ENCODE data around the gene OR10H2. TPM values are rescaled to one million over a fixed set of nuclear protein-coding genes. Genes with fewer than 3 reads are reported as not detected.

Gene OR10H2
- total and polyA plus RNA-seq, 2 donors (not counting 3 experiments of a cell fraction or from before 2014, with no cell fraction given) = not detected

DNA sequence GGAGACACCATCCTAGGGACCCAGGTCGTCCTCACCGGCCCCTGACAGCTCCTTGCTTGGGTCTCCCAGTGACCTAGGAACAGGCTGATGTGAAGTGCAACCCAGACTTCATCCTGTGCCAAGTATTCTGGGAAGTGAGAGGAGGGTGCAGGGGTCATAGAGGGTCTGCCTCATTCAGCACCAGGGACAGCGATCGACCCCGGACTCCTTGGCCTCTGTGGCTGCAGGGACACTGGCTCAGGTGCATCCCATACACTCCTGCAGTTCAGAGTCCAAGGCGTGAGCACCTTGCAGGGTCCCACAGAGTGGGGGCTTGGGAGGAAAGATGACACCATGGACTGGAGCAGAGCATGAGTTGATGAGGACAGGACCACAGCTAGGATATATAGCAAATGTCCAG is 10.0 kb upstream of the OR10H2 start:
- H3K4me2 ChIP-seq (ENCODE audit: insufficient read depth, low read length) = no peak overlapping the region
- dilution Hi-C loops (cut with MboI; ENCODE audit: extremely low pct_ligation_motif_present, low sequenced_read_pairs) = no loop called here
- no peak overlapping the region for H2AFZ ChIP-seq (ENCODE audit: low read depth, low read length)
- no peaks in the 10 kb centered on the region for H3K36me3 ChIP-seq (ENCODE audit: control insufficient read depth in 2 of 2, extremely low read depth in 1 of 2, insufficient read depth in 2 of 2, low read length in 2 of 2)
- ChIA-PET POLR2A (no interaction called here), CTCF (no interaction called here)
- H4K20me1 ChIP-seq (replicated peaks; ENCODE audit: control insufficient read depth, extremely low read depth, insufficient read depth, low read length) = no peaks in the 10 kb centered on the region
- no peaks in the 10 kb centered on the region for H3K4me1 ChIP-seq (ENCODE audit: control insufficient read depth, extremely low read depth, insufficient read depth, low read length)
- no peak for TF ChIP-seq FOS (IDR thresholded peaks at IDR 0.05; ENCODE audit: borderline replicate concordance, insufficient read depth, low read length)
- TF ChIP-seq POLR2AphosphoS5 (IDR thresholded peaks at IDR 0.05; ENCODE audit: insufficient read depth, low read depth, low read length) = no peak
- TF ChIP-seq CTCF (IDR thresholded peaks at IDR 0.05; ENCODE audit: extremely low read depth in 1 of 2, insufficient read depth in 1 of 2, low read depth in 1 of 2, low read length in 2 of 2) = no peak
- no peak for TF ChIP-seq POLR2A (IDR thresholded peaks at IDR 0.05; ENCODE audit: low read depth, low read length)
- TF ChIP-seq EZH2 (IDR thresholded peaks at IDR 0.05; ENCODE audit: borderline replicate concordance, low read depth, low read length, severe bottlenecking) = no peak
- no peak for TF ChIP-seq MYC (IDR thresholded peaks at IDR 0.05; ENCODE audit: low read depth, low read length)
- TF ChIP-seq GATA2 (IDR thresholded peaks at IDR 0.05; ENCODE audit: insufficient read depth, insufficient read length, low read depth, low read length) = no peak
- H3K79me2 ChIP-seq (ENCODE audit: control insufficient read depth, insufficient read depth, low read length) = no peaks in the 10 kb centered on the region
- DNase-seq (ENCODE audit: low read depth, low spot score) (no peak), FAIRE-seq (no peak)
- BruUV-seq (replicated peaks) = no TSS peak
- no peak overlapping the region for H3K4me3 ChIP-seq (replicated peaks in 1 of 3; ENCODE audit: insufficient read depth in 1 of 3, low read depth in 1 of 3, low read length in 3 of 3)
- H3K27me3 ChIP-seq (ENCODE audit: control insufficient read depth in 2 of 2, insufficient read depth in 2 of 2, low read length in 2 of 2) = no peaks in the 10 kb centered on the region
- H3K9me3 ChIP-seq (replicated peaks; ENCODE audit: control insufficient read depth, insufficient read depth, low read length) = peaks cover 2% of the 10 kb centered on the region
- intact Hi-C loops (cut with micrococcal nuclease) = no loop called here
- H3K27ac ChIP-seq (ENCODE audit: insufficient read depth, low read depth, low read length) = no peak overlapping the region
- H3K9ac ChIP-seq (replicated peaks; ENCODE audit: extremely low read depth, insufficient read depth, low read length) = no peak overlapping the region
- no peaks in the 10 kb centered on the region for H3K9me1 ChIP-seq (replicated peaks; ENCODE audit: control insufficient read depth, extremely low read depth, insufficient read depth, low read length)

DNA sequence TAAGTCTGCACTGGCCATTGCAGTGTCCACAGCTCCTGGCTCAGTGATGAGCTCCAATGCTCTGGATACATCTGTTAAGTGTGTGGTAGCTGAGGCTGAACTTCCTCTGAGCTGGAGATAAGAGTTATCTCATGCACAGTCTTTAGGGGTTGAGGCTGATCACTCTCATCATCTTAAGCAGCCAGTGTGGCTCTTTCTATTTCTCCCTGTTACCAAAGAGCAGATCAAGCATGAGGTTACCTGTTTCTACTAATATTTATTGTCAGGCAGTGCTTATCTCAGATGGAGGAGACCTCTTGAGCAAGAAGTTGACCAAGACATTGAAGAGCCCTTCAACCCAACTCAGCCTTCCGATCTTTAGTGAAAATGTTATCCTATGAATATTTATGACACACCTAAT is 6.6 kb upstream of the OR10H2 start:
- no peak overlapping the region for H2AFZ ChIP-seq (ENCODE audit: low read depth, low read length)
- no peak overlapping the region for H3K27ac ChIP-seq (ENCODE audit: insufficient read depth, low read depth, low read length)
- no peak for FAIRE-seq
- no peak for DNase-seq (ENCODE audit: low read depth, low spot score)
- H3K9me1 ChIP-seq (replicated peaks; ENCODE audit: control insufficient read depth, extremely low read depth, insufficient read depth, low read length) = no peaks in the 10 kb centered on the region
- H3K79me2 ChIP-seq (ENCODE audit: control insufficient read depth, insufficient read depth, low read length) = no peaks in the 10 kb centered on the region
- H4K20me1 ChIP-seq (replicated peaks; ENCODE audit: control insufficient read depth, extremely low read depth, insufficient read depth, low read length) = no peaks in the 10 kb centered on the region
- CTCF ChIA-PET = no interaction called here
- H3K4me1 ChIP-seq (ENCODE audit: control insufficient read depth, extremely low read depth, insufficient read depth, low read length) = no peaks in the 10 kb centered on the region
- BruUV-seq (replicated peaks) = no TSS peak
- POLR2A ChIA-PET = no interaction called here
- no peaks in the 10 kb centered on the region for H3K36me3 ChIP-seq (ENCODE audit: control insufficient read depth in 2 of 2, extremely low read depth in 1 of 2, insufficient read depth in 2 of 2, low read length in 2 of 2)
- H3K27me3 ChIP-seq (ENCODE audit: control insufficient read depth in 2 of 2, insufficient read depth in 2 of 2, low read length in 2 of 2) = no peaks in the 10 kb centered on the region
- H3K4me3 ChIP-seq (replicated peaks in 1 of 3; ENCODE audit: insufficient read depth in 1 of 3, low read depth in 1 of 3, low read length in 3 of 3) = no peak overlapping the region
- intact Hi-C loops (cut with micrococcal nuclease) = no loop called here
- dilution Hi-C loops (cut with MboI; ENCODE audit: extremely low pct_ligation_motif_present, low sequenced_read_pairs) = no loop called here
- H3K9me3 ChIP-seq (replicated peaks; ENCODE audit: control insufficient read depth, insufficient read depth, low read length) = peaks cover 2% of the 10 kb centered on the region
- no peak overlapping the region for H3K9ac ChIP-seq (replicated peaks; ENCODE audit: extremely low read depth, insufficient read depth, low read length)
- no peak overlapping the region for H3K4me2 ChIP-seq (ENCODE audit: insufficient read depth, low read length)
- no peak for TF ChIP-seq POLR2AphosphoS5 (IDR thresholded peaks at IDR 0.05; ENCODE audit: insufficient read depth, low read depth, low read length)
- no peak for TF ChIP-seq JUN (IDR thresholded peaks at IDR 0.05; ENCODE audit: borderline replicate concordance, insufficient read depth, insufficient read length, low read depth)
- no peak for TF ChIP-seq POLR2A (IDR thresholded peaks at IDR 0.05; ENCODE audit: low read depth, low read length)
- TF ChIP-seq MAX (IDR thresholded peaks at IDR 0.05; ENCODE audit: insufficient read depth, insufficient read length) = no peak
- TF ChIP-seq CTCF (IDR thresholded peaks at IDR 0.05; ENCODE audit: extremely low read depth in 1 of 2, insufficient read depth in 1 of 2, low read depth in 1 of 2, low read length in 2 of 2) = no peak
- no peak for TF ChIP-seq MYC (IDR thresholded peaks at IDR 0.05; ENCODE audit: low read depth, low read length)
- TF ChIP-seq GATA2 (IDR thresholded peaks at IDR 0.05; ENCODE audit: insufficient read depth, insufficient read length, low read depth, low read length) = no peak
- TF ChIP-seq EZH2 (IDR thresholded peaks at IDR 0.05; ENCODE audit: borderline replicate concordance, low read depth, low read length, severe bottlenecking) = no peak
